VCaP (cell line): ENCODE data around the gene CDH9.

Experiments used
- H3K27ac ChIP-seq: fragments of 450-650 bp; 2 replicates; pipeline ENCODE4 v1.5.1; 2017
- CTCF ChIP-seq: fragments of 450-650 bp; conservative IDR thresholded peaks from 2 replicates; pipeline ENCODE4 v1.5.1; 2017; ENCODE audit warnings: mild to moderate bottlenecking, moderate library complexity

Gene CDH9

GRCh38 chr5:26894719-26895263, 143.6 kb downstream of the CDH9 start:
- no peak for TF ChIP-seq CTCF
- H3K27ac ChIP-seq = no peak overlapping the region

GRCh38 chr5:26893078-26893477, 145.3 kb downstream of the CDH9 start:
- no peak overlapping the region for H3K27ac ChIP-seq
- TF ChIP-seq CTCF = no peak

GRCh38 chr5:26889815-26890214, 148.6 kb downstream of the CDH9 start:
- TF ChIP-seq CTCF = no peak
- H3K27ac ChIP-seq = no peak overlapping the region

GRCh38 chr5:26884481-26884880, 153.9 kb downstream of the CDH9 start:
- no peak for TF ChIP-seq CTCF
- H3K27ac ChIP-seq = no peak overlapping the region

GRCh38 chr5:26883375-26883774, 155.0 kb downstream of the CDH9 start:
- H3K27ac ChIP-seq = no peak overlapping the region
- no peak for TF ChIP-seq CTCF

GRCh38 chr5:26881901-26882300, 156.5 kb downstream of the CDH9 start:
- no peak for TF ChIP-seq CTCF
- H3K27ac ChIP-seq = no peak overlapping the region

GRCh38 chr5:26877154-26877553, 161.2 kb downstream of the CDH9 start:
- H3K27ac ChIP-seq = no peak overlapping the region
- TF ChIP-seq CTCF = no peak
